HG02943 (cell line): ENCODE measurements around the gene PLCB3.

Experiments
- ATAC-seq: cut with Tn5 transposase; IDR thresholded peaks from one replicate; pipeline ENCODE4 v1.9.1; 2021; ENCODE audit warnings: mild to moderate bottlenecking, low read depth, moderate library complexity; ENCODE audit not compliant: unreplicated experiment

Gene PLCB3

DNA sequence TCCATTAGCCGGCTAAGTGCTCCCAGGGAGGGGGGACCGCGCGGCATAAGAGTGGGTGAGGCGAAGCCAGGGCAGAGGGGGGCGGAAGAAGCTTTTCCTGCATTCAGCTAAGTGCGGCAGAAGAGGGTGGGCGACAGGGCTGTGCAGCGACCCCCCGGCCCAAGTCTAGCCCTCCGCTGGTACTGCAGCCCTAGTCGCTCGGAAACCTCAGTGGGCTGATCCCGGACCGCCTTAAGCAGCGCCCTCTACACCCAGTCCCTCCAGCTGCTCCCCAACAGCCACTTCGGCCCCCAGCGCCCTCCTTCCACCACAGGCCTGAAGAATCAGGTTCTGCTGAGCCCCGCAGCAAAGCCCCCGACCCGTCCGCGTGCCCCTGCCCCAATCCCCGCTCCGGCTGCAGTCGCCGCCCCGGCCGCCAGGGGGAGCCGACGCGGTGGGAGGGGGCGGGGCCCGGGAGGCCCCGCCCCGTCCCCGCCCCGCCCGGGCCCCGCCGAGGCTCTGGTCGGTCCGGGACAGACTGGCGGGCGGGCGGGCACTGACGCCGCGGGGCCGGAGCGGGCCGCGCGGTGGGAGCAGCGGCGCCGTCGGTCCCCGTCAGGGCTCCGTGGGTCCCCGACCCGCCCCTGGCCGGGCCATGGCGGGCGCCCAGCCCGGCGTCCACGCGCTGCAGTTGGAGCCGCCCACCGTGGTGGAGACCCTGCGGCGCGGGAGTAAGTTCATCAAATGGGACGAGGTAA is at the start of gene PLCB3:
TSS of gene PLCB3 (plus strand) at position 515 of the 737 bp plus-strand sequence. CDS start at position 635, 120 bp downstream.
- ATAC-seq, result no peak

DNA sequence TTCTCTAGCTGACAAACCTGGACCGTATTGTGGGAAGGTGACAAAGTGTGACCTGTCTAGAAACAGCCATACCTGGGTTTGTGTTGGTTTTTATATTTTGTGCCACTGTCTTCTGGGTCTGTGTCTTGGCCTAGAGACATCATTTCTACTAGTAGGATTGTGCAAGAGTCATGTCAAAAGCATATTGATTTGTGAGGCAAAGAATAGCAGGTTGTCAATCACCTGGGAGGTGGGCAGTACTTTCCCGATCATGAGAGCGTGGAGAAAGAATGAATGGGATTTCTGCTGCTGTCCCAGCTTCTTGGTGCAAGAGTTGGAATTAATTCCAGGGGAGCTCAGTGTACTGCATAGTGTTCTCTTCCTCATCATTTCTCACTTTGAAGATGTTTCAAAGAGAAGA is 49.8 kb upstream of the PLCB3 start:
- ATAC-seq, result no peak

DNA sequence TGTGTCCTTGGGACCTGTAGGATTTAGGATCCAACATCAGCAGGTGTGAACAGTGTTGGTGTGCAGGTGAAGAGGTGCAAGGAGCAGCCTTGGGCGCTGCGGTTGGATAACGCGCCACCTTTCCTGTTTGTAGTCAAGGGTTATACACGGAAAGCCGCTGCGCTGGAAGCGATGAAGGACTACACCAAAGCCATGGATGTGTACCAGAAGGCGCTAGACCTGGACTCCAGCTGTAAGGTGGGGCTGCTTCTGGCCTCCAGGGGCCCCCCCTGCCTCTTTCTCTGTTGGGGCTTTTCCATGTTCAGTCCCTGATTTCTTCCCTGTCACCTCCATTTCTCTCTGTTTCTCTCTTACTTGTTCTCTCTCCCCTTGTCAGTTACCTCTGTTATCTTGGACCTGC is 48.3 kb upstream of the PLCB3 start:
- no peak for ATAC-seq

DNA sequence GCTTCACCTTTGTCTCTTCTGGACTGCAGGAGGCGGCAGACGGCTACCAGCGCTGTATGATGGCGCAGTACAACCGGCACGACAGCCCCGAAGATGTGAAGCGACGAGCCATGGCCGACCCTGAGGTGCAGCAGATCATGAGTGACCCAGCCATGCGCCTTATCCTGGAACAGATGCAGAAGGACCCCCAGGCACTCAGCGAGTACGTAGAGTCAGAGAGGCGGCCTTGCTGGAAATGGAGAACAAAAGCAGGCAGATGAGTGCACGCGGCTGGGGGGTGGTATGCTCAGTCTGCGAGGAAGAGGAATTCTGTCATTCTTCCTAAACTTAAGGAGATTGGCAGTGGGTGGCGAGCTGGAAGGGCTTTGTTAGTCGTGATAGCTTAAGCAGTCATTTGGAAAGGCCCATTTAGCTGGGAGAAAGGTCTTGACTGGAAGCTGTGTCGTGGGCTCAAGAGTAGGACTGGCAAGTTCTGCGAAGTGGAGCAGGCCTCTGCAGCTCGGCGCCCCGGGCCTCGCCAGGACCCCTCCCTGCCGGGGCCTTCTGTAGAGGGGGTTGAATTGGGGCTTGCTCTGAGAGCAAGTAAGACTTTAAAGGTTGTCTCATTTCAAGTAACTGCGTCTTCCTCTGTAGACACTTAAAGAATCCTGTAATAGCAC is 47.8 kb upstream of the PLCB3 start:
- no peak for ATAC-seq

DNA sequence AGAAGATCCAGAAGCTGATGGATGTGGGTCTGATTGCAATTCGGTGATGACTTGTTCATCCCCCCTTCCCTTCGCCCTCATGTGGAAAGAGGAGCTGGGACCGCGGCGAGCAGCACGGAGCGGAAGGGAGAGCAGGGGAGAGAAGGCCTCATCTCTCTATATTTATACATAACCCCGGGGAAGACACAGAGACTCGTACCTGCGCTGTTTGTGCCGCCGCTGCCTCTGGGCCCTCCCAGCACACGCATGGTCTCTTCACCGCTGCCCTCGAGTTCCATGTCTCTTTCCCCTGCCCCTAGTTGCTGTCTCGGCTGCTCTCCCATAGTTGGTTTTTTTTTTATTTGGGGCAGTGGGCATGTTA is 47.3 kb upstream of the PLCB3 start:
- no peak for ATAC-seq

DNA sequence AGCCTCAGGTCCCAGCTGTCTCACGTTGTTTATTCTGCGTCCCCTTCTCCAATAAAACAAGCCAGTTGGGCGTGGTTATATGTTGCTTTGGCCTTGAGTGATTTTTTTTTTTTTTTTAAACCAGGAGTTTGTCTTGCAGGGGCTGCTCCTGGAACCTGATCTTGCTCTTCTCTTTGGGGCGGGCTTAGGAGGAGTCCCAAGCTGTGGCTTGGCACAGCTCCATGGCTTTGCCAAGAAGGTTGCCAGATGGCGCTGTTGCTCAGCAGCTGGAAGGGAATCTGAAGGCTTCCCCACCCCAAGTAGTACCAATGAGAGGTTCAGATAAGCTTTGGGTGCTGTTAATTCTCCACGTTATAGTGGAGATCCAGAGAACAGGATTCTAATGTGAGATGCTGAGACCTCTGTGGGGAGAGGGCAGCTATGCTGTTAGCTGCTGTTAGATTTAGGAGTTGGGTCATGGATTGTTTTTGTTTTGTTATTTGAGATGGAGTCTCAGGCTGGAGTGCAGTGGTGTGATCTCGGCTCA is 46.8 kb upstream of the PLCB3 start:
- ATAC-seq, result no peak

DNA sequence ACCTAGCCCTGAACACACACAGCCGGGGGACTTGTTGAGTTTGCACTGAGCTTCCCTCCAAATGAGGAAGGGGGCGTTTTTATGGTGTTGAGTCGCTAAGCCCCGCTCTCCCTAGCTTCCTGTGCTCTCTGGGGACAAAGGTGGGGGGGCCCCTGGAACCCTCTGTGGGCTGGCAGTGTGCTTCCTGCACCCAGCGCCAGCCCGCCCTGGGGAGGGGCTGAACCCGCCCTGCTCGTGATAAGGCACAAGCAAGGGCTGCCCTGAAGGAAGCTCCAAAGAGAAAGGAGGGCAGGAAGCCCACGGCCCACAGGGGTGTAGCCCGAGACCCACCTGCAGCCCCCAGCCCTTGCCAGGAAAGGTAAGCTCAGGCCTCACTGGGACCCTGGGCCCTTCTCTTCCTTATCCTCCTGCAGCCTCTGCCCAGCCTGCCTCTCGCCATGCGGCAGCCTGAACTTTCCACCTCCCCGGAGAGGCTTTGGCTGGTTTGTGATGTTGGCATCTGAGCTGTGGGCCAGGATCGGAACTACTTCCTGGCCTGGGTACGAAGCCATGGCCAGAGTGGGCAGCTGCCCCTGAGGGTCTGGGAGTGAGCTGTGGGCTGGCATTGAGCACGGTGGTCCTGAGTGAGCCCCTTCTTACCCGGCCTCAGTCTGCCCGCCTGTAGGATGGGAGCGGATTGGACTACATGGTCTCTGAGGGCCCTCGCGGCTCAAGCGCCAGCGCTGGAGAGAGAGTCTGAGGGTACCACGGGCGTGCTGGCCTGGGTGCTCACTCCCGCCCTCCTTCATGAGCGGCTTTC is 44.7 kb upstream of the PLCB3 start, which contains the start of gene FERMT3:
TSS of gene FERMT3 (plus strand) at position 265 of the 799 bp plus-strand sequence. CDS start 644 bp downstream, outside the sequence.
- no peak for ATAC-seq

DNA sequence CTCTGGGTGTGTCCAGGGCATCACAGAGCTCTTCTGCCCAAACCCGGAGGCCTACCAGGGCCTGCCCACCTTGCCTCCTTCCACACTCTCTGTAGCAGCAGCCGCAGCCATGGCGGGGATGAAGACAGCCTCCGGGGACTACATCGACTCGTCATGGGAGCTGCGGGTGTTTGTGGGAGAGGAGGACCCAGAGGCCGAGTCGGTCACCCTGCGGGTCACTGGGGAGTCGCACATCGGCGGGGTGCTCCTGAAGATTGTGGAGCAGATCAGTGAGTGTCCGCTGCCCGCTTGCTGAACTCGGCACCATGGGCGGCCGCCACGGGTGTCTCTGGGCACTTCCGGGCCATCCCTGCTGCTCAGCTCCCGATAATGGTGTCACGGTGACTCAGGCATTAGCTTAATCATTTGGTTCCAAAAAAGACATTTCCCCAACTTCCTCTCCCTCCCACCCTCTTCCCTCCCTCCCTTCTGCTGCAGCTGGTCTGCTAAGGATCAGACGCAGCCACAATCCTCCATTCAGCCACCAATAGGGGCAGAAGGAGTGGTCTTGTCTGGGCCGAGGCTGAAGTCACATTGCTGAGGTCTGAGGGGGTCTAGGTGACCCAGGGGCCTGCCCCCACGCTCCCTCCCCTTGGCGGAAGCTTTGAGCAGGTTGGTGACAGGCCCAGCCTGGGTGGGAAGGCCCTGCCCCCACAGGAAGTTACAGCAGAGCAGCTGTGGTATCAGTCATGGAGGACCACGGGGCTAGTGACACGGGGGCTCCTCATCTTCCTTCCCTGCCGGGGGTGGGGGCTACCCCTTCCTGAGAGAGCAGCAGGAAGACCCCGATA is 43.9 kb upstream of the PLCB3 start:
- ATAC-seq, result peak; percentile 53

DNA sequence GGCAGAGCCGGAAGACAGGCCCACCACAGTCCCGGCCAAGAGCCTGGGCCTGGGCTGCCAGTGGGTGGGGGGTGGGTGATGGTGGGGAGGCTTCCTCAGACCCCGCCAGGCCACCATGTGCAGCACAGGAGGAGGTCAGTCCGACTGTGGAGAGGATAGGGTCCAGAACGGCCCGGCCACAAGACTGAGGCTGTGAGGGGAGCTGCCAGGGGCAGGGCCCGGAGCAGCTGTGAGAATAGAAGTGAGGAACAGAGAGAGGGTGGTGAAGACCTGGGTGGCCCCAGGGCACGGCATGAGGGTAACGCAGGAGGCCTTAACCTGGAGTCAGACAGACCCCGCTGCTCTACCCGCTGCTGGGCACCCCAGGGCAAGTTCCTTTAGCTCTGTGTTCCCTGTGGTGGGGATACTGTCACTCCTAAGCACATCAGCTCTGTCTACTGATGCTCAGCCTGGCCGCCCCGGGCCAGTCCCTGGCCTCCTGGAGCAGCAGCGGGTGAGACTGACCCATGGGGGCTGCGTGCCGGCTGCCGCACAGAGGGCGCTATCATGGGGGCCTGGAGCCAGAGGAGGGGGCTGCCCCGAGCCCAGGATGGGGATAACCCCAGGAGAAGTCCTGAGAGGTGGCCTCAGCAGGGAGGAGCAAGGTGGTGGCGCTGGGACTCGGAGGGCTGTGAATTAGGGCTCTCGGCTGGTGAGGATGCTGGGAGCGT is 43.1 kb upstream of the PLCB3 start:
- peak; percentile 11 for ATAC-seq

DNA sequence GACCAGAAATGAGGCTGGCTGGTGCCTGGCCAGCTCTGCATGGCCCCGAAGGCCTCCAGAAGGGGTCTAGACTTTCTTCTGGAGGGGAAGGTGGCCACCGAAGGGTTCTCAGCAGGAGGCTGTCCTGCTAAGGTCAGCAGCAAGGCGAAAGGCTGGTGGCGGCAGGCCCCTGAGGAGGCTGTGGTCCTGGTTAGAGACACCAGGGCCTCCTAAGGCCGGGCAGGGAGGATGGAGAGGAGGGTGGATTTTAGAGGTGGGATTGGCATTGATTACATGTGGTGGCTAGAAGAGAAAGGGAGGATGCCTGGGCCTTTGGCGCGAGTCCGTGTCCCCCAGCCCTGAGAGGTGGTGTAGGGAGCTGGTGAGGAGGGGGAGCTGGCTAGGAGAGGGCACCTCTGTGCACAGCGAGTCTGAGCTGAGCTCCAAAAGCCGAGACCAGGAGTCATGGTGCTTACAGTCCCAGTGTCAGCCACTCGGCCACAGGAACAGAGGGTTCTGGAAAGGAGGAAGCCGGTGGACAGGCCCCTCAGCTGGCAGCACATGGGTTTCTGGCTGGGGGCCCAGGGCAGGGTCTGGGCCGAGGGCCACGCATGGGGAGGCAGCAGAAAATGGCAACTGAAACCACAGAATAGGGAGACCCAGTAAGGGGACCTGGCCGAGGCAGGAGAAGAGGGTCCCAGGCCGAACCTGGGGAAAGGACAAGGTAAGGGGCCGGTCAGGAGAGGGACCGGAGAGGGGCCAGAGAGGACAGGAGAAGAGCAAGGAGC is 42.4 kb upstream of the PLCB3 start:
- no peak for ATAC-seq

DNA sequence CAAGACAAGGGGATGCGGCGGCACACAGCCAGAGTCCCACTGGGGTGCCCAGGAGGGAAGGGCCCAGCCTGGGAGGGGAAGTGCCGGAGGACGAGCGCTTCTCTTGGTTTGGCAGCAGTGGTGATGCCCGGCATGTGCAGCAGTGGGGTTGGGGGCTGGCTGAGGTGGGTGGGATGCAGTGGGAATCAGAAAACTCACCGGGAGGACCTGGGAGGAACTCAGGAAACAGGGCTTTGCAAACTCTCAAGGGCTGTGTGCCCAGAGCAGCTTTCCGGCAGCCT is 41.8 kb upstream of the PLCB3 start:
- no peak for ATAC-seq

DNA sequence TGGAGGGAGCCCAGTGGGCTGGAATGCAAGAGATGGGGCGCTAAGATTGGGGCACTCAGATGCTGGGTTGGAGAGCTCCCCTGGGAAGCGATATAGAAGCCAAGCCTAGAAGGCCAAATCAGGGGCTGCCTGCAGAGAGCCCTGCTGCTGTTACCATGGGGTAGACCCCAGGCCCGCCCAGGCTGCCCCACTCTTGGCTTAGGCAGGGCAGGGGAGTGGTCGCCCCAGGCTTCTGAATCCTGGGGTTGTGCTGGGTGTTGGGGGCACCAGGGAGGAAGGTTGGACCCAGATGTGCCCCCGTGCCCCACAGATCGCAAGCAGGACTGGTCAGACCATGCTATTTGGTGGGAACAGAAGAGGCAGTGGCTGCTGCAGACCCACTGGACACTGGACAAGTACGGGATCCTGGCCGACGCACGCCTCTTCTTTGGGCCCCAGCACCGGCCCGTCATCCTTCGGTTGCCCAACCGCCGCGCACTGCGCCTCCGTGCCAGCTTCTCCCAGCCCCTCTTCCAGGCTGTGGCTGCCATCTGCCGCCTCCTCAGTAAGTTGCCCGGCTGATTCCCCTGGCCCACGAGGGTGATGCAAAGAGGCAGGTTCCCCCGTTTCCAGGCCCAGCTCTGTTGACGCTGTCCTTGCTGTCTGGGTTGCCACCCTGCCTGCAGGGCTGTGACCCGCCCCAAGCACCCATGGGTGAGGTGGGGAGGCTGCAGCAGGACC is 40.9 kb upstream of the PLCB3 start:
- ATAC-seq, result no peak

DNA sequence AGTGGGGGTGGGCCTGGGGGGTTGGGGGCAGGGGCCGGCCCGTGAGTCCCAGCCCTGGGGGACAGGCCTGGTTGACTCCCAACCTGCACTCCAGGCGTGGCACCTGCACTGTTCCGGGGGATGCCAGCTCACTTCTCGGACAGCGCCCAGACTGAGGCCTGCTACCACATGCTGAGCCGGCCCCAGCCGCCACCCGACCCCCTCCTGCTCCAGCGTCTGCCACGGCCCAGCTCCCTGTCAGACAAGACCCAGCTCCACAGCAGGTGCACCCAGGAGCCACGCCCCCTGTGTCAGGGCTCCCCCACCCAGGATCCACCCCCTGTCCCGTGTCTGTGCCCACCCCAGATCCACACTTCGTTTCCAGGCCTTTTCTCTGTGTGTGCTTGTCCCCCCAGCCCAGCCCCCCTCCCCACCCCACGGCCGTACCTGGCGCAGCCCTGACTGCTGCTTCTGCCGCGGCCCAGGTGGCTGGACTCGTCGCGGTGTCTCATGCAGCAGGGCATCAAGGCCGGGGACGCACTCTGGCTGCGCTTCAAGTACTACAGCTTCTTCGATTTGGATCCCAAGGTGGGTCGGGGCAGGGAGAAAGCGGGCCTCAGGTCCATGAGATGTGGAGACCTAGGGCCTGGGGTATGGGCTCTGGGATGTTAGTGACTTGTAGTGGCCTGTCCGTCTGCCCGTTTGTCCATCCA is 40.0 kb upstream of the PLCB3 start:
- no peak for ATAC-seq

DNA sequence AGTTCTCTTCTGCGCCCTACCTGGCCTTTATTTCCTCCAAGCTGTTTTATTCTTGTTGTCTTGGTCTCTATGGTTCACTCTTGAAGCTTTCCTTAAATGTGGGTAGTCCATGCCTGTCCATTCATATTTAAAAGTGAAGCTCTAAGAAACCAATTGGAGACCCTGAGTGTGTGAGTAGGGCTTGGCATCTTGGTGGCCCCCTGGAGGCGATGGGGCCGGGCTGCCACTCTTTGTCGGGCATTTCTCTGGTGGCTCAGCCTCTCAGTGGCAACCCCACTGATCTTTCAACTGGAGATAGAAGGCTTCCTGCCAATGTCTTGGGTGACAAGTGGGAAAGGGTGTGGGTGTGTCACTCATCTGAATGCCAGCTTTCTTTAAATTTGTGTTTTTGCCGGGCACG is 34.5 kb upstream of the PLCB3 start:
- ATAC-seq, result no peak

DNA sequence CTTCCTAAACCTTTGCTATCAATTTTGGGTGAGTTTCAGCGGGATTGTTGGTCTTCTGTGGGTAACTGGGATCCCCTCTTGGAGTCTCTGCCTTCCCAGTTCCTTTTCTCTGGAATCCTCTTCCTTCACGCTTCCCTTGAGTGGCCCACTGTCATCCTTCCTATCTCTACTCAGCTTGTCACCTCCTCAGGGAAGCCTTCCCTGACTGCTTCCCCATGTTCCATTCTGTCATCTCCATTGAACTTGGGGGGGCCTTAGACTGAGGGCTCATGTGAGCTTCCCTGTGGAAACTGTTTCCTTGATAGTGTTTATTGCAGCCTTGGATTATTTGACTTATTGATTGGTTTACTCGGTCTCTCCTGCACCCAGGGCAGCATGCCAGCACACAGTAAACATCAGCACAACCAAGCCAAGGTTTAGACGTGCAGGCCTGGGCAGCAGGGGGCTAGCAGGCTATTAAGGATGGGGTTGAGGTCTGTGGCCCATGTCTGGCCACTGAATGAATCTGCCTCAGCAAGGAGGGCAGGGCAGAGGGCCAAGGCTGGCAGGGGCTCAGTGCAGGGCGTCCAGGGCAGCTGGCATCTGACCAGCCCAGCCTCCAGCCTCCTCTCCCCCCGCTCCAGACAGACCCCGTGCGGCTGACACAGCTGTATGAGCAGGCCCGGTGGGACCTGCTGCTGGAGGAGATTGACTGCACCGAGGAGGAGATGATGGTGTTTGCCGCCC is 32.5 kb upstream of the PLCB3 start:
- no peak for ATAC-seq

DNA sequence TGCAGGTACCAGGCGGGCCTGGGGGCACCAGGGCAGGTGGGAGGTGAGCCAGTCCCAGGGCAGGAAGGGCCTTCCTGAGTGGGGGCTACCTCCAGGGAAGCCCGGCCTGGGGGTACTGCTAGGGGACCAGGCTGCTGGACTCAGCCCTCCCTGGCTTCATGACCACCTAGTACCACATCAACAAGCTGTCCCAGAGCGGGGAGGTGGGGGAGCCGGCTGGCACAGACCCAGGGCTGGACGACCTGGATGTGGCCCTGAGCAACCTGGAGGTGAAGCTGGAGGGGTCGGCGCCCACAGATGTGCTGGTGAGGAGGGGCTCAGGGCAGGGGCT is 32.0 kb upstream of the PLCB3 start:
- ATAC-seq, result no peak

DNA sequence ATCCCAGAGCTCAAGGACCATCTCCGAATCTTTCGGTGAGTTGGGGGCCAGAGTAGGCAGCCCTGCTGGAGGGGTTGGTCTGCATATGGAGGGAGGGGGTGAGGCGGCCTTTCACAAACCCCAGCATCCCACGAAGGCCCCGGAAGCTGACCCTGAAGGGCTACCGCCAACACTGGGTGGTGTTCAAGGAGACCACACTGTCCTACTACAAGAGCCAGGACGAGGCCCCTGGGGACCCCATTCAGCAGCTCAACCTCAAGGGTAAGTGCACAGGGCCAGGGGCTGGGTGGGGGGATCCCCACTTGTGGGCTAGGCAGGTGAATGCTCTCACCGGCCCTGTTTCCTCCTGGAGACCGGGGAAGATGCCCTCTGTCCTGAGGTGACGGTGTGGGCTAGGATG is 31.6 kb upstream of the PLCB3 start:
- ATAC-seq, result no peak
